Mesodermal cell (in vitro differentiated cells): ENCODE data around the gene ACACA.

ENCODE experiments used
- H3K27ac ChIP-seq: 2 replicates; pipeline ENCODE4 v1.7.0; 2013; ENCODE audit warnings: mild to moderate bottlenecking, low read depth, low read length, moderate library complexity; ENCODE audit not compliant: severe bottlenecking
- H3K36me3 ChIP-seq: 2 replicates; pipeline ENCODE4 v1.7.1; 2013; ENCODE audit warnings: mild to moderate bottlenecking, low read length, moderate library complexity; ENCODE audit not compliant: control insufficient read depth, insufficient read depth
- H3K4me1 ChIP-seq: one replicate; pipeline ENCODE4 v1.7.1; 2013; ENCODE audit warnings: mild to moderate bottlenecking, low read length; ENCODE audit not compliant: insufficient read depth, control insufficient read depth, poor library complexity, severe bottlenecking
- H3K4me3 ChIP-seq: 2 replicates; pipeline ENCODE4 v1.7.0; 2013; ENCODE audit warnings: low read length, control low read depth, mild to moderate bottlenecking; ENCODE audit not compliant: insufficient read depth, poor library complexity, severe bottlenecking; ENCODE audit errors: extremely low read depth
- H3K9me3 ChIP-seq: 2 replicates; pipeline ENCODE4 v1.7.1; 2013; ENCODE audit warnings: mild to moderate bottlenecking, low read length, moderate library complexity; ENCODE audit not compliant: control insufficient read depth
- WGBS, 2 experiments: methylation state at CpG; one replicate each; pipeline ENCODE4 v1.1.5; 2013; ENCODE audit warnings: missing lambda C conversion rate in 2 of 2; ENCODE audit not compliant: insufficient coverage in 2 of 2; 5-methylcytosine and 5-hydroxymethylcytosine counted together

Gene ACACA

DNA sequence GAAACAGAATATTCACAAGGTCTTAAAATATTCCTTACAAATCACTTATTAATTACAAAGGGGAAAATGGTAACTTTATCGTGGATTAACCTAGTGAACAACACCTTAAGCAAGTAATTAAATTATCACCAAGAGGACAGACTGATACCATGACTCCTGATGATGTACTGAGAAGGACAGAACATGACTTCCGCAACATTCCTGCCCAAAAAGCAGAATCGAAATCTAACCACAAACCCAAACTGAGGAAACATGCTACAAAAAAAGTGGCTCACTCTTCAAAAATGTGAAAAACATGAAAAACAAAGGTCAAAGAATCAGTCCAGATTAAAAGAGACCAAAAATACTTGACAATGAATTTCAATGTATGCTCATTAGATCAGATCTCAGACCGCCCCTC is 306.4 kb downstream of the ACACA start:
- 94 to 100% methylated on average over 2 of the region's 4 CpGs for WGBS, 2 experiments
- H3K27ac ChIP-seq = no peak overlapping the region

DNA sequence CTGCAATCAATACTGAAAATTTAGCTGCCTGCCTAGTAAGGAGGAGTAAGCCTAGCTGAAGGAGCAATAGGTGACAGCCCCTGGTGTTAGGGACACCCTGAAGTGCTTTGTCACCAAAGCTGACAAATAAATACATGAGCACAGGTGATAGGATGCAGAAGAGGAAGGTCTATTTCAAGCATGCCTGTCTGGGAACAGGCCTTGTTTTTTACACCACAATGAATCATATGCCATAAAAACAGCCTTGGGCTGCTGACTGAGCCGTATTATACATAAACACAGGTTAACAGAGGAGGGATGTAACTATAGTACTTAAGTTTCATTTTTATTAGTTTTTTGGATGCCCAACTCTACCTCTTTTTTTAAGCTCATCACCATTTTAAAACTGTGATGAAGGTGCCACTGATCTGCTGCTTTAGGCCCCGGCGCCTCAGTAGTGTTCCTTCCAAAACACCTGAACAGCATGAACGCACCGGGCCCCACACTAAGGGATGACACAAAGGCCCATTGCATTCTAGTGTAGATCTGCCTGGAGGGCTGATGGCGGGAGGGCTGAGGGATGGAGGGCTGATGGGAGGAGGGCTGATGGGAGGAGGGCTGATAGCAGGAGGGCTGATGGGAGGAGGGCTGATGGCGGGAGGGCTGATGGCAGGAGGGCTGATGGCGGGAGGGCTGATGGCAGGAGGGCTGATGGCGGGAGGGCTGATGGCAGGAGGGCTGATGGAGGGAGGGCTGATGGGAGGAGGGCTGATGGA is 307.5 kb downstream of the ACACA start:
- no peak overlapping the region for H3K27ac ChIP-seq
- H3K4me1 ChIP-seq = peaks cover 8% of the 10 kb centered on the region
- no peaks in the 10 kb centered on the region for H3K9me3 ChIP-seq
- 92 to 95% methylated on average over 5 to 7 of the region's 9 CpGs for WGBS, 2 experiments
- H3K4me3 ChIP-seq = no peak overlapping the region
- H3K36me3 ChIP-seq = peaks cover 88% of the 10 kb centered on the region

More for the DNA sequence above, 306.4 kb downstream of the ACACA start:
- Histone ChIP-seq H3K4me1 (no peaks in the 10 kb centered on the region), H3K9me3 (no peaks in the 10 kb centered on the region), H3K36me3 (peaks cover 87% of the 10 kb centered on the region), H3K4me3 (no peak overlapping the region)

GRCh38 chr17:37098152-37098551 is 308.5 kb downstream of the ACACA start:
- WGBS, 2 experiments = 92 to 95% methylated on average over 4 of the region's 5 CpGs
- no peak overlapping the region for H3K27ac ChIP-seq

DNA sequence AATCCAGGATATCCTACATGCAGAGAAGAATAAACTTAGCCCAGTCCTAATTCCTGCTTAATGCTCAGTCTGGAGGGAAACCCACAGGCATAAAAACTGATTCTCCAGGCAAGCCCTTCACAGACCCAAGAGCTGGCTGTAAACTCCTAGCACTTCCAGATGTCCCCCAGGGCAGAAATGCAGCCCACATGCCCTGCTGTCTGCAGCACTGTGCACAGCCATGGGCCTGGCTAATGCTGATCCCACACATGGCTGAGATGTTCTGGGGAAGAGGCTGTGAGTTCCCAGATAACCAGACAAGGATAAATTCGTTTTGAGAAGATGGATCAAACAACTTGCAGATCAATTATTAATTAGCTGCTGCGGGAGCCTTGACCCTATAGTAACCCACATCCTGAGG is 309.5 kb downstream of the ACACA start:
- Histone ChIP-seq H3K27ac (no peak overlapping the region), H3K9me3 (no peaks in the 10 kb centered on the region), H3K4me3 (no peak overlapping the region), H3K4me1 (peaks cover 8% of the 10 kb centered on the region), H3K36me3 (peaks cover 87% of the 10 kb centered on the region)
- 86 to 89% methylated on average over 2 of the region's 2 CpGs for WGBS, 2 experiments

More at GRCh38 chr17:37098152-37098551, 308.5 kb downstream of the ACACA start:
- peaks cover 88% of the 10 kb centered on the region for H3K36me3 ChIP-seq
- no peaks in the 10 kb centered on the region for H3K9me3 ChIP-seq
- peaks cover 8% of the 10 kb centered on the region for H3K4me1 ChIP-seq
- no peak overlapping the region for H3K4me3 ChIP-seq

DNA sequence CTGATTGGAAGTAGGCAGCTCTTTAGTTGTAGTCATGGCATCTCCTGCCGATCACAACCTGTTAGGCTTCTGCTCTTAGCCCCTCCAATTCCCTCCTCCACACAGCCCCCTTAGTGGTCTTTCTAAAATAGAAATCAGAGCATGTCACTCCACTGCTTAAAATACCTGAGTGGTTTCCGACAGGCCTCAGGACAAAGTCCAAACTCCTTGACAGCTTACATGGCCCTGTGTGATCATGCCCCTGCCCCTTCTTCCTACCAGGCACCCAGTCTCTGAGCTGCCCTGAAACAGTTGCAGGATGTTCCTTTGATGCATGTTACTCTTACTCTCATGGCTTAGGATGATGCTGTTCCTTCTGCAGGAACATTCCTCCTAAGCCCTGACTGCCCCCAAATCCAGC is 310.6 kb downstream of the ACACA start:
- Histone ChIP-seq H3K9me3 (no peaks in the 10 kb centered on the region), H3K36me3 (peaks cover 78% of the 10 kb centered on the region), H3K27ac (no peak overlapping the region), H3K4me3 (no peak overlapping the region), H3K4me1 (peaks cover 13% of the 10 kb centered on the region)
- 83 to 100% methylated on average over 1 of the region's 2 CpGs for WGBS, 2 experiments

- WGBS, 2 experiments = 83 to 96% methylated on average over 3 to 4 of the region's 4 CpGs
- Histone ChIP-seq H3K4me3 (no peak overlapping the region), H3K27ac (peak overlapping the region; percentile 17), H3K36me3 (peaks cover 84% of the 10 kb centered on the region), H3K9me3 (no peaks in the 10 kb centered on the region), H3K4me1 (peaks cover 15% of the 10 kb centered on the region)
These were observed 312.2 kb downstream of the ACACA start for GRCh38 chr17:37094391-37094790.

DNA sequence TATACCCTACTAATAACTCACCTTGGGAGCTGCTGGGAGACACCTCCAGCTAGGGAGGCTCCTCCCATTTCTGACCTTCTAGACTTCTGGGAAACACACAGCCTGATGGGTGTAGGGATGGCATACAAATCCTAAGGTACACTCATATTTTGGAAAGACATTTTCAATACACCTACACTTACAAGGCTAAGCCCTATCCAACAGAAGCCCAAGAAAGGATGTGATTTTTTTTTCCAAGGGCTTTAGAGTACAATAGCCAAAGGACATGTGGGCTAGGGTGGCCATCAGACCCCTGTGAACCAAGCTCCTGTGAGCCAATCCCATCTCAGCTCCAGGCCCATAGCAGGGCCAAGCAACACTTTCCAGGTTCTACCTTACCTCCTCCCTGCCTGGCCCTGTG is 313.9 kb downstream of the ACACA start:
- Histone ChIP-seq H3K4me3 (no peak overlapping the region), H3K36me3 (peaks cover 83% of the 10 kb centered on the region), H3K4me1 (peaks cover 15% of the 10 kb centered on the region), H3K9me3 (no peaks in the 10 kb centered on the region), H3K27ac (no peak overlapping the region)

- Histone ChIP-seq H3K9me3 (no peaks in the 10 kb centered on the region), H3K4me3 (no peak overlapping the region), H3K4me1 (peaks cover 15% of the 10 kb centered on the region), H3K27ac (no peak overlapping the region), H3K36me3 (peaks cover 84% of the 10 kb centered on the region)
- WGBS, 2 experiments = 94 to 100% methylated on average over 2 of the region's 2 CpGs
These were observed 314.6 kb downstream of the ACACA start for GRCh38 chr17:37092071-37092470.

GRCh38 chr17:37090941-37091340 is 315.7 kb downstream of the ACACA start:
- Histone ChIP-seq H3K4me3 (no peak overlapping the region), H3K36me3 (peaks cover 84% of the 10 kb centered on the region), H3K4me1 (peaks cover 15% of the 10 kb centered on the region), H3K9me3 (no peaks in the 10 kb centered on the region), H3K27ac (no peak overlapping the region)
- WGBS, 2 experiments = 100% methylated on average over 1 of the region's 3 CpGs

DNA sequence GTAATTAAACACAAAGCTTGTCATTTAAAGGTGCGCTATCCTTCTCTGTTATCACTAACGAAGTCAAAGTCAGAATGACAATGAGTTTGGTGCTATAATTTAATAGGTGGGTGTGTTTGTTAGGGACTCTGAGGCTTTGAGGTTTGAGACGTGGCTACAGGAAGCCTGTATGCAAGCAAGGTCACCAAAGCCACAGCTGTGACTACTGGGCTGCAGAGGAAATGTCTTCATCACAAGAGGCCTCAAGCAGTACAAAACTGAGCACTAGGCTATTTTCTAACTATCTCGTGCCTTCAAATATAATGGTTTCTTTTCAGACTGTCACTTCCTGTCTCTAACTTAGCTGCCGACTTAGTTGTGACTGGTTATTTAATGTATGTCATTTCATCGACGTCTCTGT is 316.7 kb downstream of the ACACA start:
- H3K4me3 ChIP-seq = no peak overlapping the region
- peaks cover 19% of the 10 kb centered on the region for H3K4me1 ChIP-seq
- H3K9me3 ChIP-seq = no peaks in the 10 kb centered on the region
- peaks cover 84% of the 10 kb centered on the region for H3K36me3 ChIP-seq
- no peak overlapping the region for H3K27ac ChIP-seq
- 80 to 95% methylated on average over 1 to 3 of the region's 7 CpGs for WGBS, 2 experiments

DNA sequence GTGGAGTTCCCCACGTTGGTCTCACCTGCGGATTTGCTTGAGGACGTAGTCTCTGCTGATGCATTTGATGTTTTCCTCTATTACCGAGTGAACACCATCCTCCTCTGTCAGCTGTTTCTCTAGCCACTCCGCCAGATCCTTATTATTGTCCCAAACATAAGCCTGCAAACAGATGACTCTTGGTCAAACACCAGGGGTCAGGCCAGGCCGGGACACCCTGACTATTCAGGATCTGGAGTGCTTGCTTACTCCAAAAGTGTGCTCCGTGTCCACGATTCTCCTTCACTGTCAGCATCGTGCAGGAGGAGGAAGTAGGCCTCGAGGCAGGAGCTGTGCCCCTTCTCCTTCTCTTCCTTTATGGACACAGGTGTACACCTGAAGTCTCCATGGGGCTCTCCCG is 317.7 kb downstream of the ACACA start:
- WGBS, 2 experiments = 86 to 97% methylated on average over 10 to 11 of the region's 11 CpGs
- Histone ChIP-seq H3K4me3 (no peak overlapping the region), H3K36me3 (peaks cover 80% of the 10 kb centered on the region), H3K9me3 (no peaks in the 10 kb centered on the region), H3K4me1 (peaks cover 16% of the 10 kb centered on the region), H3K27ac (no peak overlapping the region)
